Fibroblast of skin of abdomen (primary cell): ENCODE data around the gene OST4. TPM values are rescaled to one million over a fixed set of nuclear protein-coding genes. Genes with fewer than 3 reads are reported as not detected.
"Not testable (repeated sequence)": the region's sequence is repeated elsewhere in the genome, so short reads cannot be mapped to it uniquely, and the experiment has no call there.

Source experiments
- DNase-seq: peaks from one replicate; pipeline ENCODE4 v3.0.0-alpha.2; 2013
- polyA plus RNA-seq, 2 experiments: library from polyadenylated mRNA; unstranded; fragments of 120-200 nt; gene quantifications; one replicate each; pipeline ENCODE4 v1.2.1, GENCODE V29; 2013; ENCODE audit not compliant: insufficient read length in 2 of 2

The OST4 gene
- polyA plus RNA-seq (2013, experiment 1 of 2; ENCODE audit: insufficient read length): 460 TPM
- 453 TPM for polyA plus RNA-seq (2013, experiment 2 of 2; ENCODE audit: insufficient read length)

- peak; percentile 95 for DNase-seq
These were observed at the start of gene OST4 for GRCh38 chr2:27071277-27071989. Gene OST4, minus strand, starts transcription at chr2:27071654.

GRCh38 chr2:27119330-27119670, 47.8 kb upstream of the OST4 start:
- not testable (repeated sequence) for DNase-seq

GRCh38 chr2:27118525-27119329, 47.3 kb upstream of the OST4 start, which contains the start of gene CGREF1:
Gene CGREF1, minus strand, starts transcription at chr2:27119128. Its CDS starts 14,762 bp downstream, at chr2:27104366.
- no peak for DNase-seq

- no peak for DNase-seq
These were observed 46.6 kb upstream of the OST4 start for GRCh38 chr2:27117995-27118524.

GRCh38 chr2:27115519-27115918, 44.1 kb upstream of the OST4 start:
- no peak for DNase-seq

- DNase-seq: not testable (repeated sequence)
These were observed 40.1 kb upstream of the OST4 start for GRCh38 chr2:27111392-27112078.

- not testable (repeated sequence) for DNase-seq
These were observed 39.3 kb upstream of the OST4 start for GRCh38 chr2:27110603-27111352.

- DNase-seq: no peak
These were observed 37.6 kb upstream of the OST4 start for GRCh38 chr2:27109083-27109482.

- DNase-seq: no peak
These were observed 36.8 kb upstream of the OST4 start for GRCh38 chr2:27108221-27108620.

- no peak for DNase-seq
These were observed 34.5 kb upstream of the OST4 start for GRCh38 chr2:27105981-27106380.

GRCh38 chr2:27102329-27102728, 30.9 kb upstream of the OST4 start:
- no peak for DNase-seq

- DNase-seq: no peak
These were observed 28.6 kb upstream of the OST4 start for GRCh38 chr2:27100036-27100435.

- DNase-seq: no peak
These were observed 28.0 kb upstream of the OST4 start for GRCh38 chr2:27099334-27099955.

GRCh38 chr2:27097341-27097740, 25.9 kb upstream of the OST4 start:
- DNase-seq: no peak

- no peak for DNase-seq
These were observed 25.4 kb upstream of the OST4 start for GRCh38 chr2:27096748-27097297.

- peak; percentile 58 for DNase-seq
These were observed 24.5 kb upstream of the OST4 start for GRCh38 chr2:27095745-27096651.

- DNase-seq: no peak
These were observed 23.9 kb upstream of the OST4 start for GRCh38 chr2:27095427-27095744.

- DNase-seq: no peak
These were observed 23.0 kb upstream of the OST4 start for GRCh38 chr2:27094353-27094984.

- DNase-seq: no peak
These were observed 22.2 kb upstream of the OST4 start for GRCh38 chr2:27093430-27094352.
